ENCODE data around the gene THSD8.

THSD8 gene

GRCh38 chr19:12782174-12782423 lies 19.8 kb upstream of the THSD8 start:
- DNase-seq: peak; percentile 24

- peak; percentile 23 for DNase-seq
Observed at GRCh38 chr19:12782424-12783290, 19.2 kb upstream of the THSD8 start.

GRCh38 chr19:12783291-12783848 lies 18.5 kb upstream of the THSD8 start:
- no peak for DNase-seq

GRCh38 chr19:12783849-12784393 lies 17.9 kb upstream of the THSD8 start:
- DNase-seq: peak; percentile 37

- DNase-seq: peak; percentile 26
Observed at GRCh38 chr19:12784394-12784870, 17.4 kb upstream of the THSD8 start.

- no peak for DNase-seq
Observed at GRCh38 chr19:12784871-12785430, 16.9 kb upstream of the THSD8 start.

- DNase-seq: no peak
Observed at GRCh38 chr19:12785431-12786031, 16.3 kb upstream of the THSD8 start.

- DNase-seq: no peak
Observed at GRCh38 chr19:12786141-12786870, 15.6 kb upstream of the THSD8 start.

- no peak for DNase-seq
Observed at GRCh38 chr19:12786952-12787351, 14.9 kb upstream of the THSD8 start.

GRCh38 chr19:12787458-12787857 lies 14.4 kb upstream of the THSD8 start:
- no peak for DNase-seq

- DNase-seq: no peak
Observed at GRCh38 chr19:12788042-12788681, 13.7 kb upstream of the THSD8 start.

- peak; percentile 52 for DNase-seq
Observed at GRCh38 chr19:12788682-12789097, 13.2 kb upstream of the THSD8 start.

GRCh38 chr19:12789098-12789903 lies 12.6 kb upstream of the THSD8 start:
- DNase-seq: no peak

GRCh38 chr19:12789904-12790619 lies 11.8 kb upstream of the THSD8 start:
- peak; percentile 84 for DNase-seq

GRCh38 chr19:12790628-12791344 lies 11.1 kb upstream of the THSD8 start:
- no peak for DNase-seq

GRCh38 chr19:12791345-12792050 lies 10.4 kb upstream of the THSD8 start, which contains the start of gene JUNB:
Gene JUNB (plus strand): TSS chr19:12791486. CDS start chr19:12791772, 286 bp downstream.
- peak; percentile 96 for DNase-seq

- DNase-seq: peak; percentile 19
Observed at GRCh38 chr19:12792051-12792852, 9.6 kb upstream of the THSD8 start.

GRCh38 chr19:12792853-12793289 lies 9.0 kb upstream of the THSD8 start:
- DNase-seq: no peak

All from kidney glomerular epithelial cell (primary cell).